22Rv1 (cell line): Measurements from ENCODE around the gene P4HB.

Source experiments
- H3K27ac ChIP-seq: fragments of 450-650 bp; 2 replicates; pipeline ENCODE4 v1.5.1; 2017
- CTCF ChIP-seq: fragments of 450-650 bp; IDR thresholded peaks from 2 replicates; pipeline ENCODE4 v1.5.1; 2017; ENCODE audit warnings: mild to moderate bottlenecking
- ZFX ChIP-seq: fragments of 450-650 bp; IDR thresholded peaks from 2 replicates; pipeline ENCODE4 v1.6.1; 2017; ENCODE audit warnings: antibody characterized with exemption, borderline replicate concordance

Gene P4HB

GRCh38 chr17:81884968-81885367 is 24.6 kb upstream of the P4HB start:
- no peak overlapping the region; the same call in 1 of the 2 replicates for H3K27ac ChIP-seq
- TF ChIP-seq ZFX (no peak), CTCF (no peak)

GRCh38 chr17:81884520-81884919 is 24.2 kb upstream of the P4HB start:
- TF ChIP-seq ZFX: no peak
- TF ChIP-seq CTCF: no peak
- no peak overlapping the region; the same call in 1 of the 2 replicates for H3K27ac ChIP-seq

- no peak overlapping the region for H3K27ac ChIP-seq
- no peak for TF ChIP-seq CTCF
- TF ChIP-seq ZFX: no peak
These were observed 18.8 kb upstream of the P4HB start for GRCh38 chr17:81879121-81879520.

DNA sequence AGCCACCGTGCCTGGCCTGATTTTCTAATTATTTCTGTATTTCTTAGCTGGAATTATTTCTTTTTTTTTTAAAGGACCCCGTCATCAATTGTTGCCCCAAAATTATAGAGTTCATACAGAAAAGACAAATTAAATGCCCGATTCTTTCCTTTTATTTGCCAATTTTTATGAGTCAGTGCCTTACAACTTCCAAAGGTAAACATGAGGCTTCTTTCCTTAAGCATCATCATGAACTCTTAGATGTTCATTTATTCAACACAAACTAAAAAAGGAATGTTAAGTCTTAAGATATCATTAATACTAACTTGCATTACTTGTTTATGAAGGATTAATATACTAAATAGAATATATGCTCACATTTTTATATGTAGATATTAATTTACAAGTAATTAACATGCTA is 18.0 kb upstream of the P4HB start:
- no peak overlapping the region for H3K27ac ChIP-seq
- TF ChIP-seq CTCF (no peak), ZFX (no peak)

GRCh38 chr17:81877569-81877968 is 17.2 kb upstream of the P4HB start:
- H3K27ac ChIP-seq: no peak overlapping the region
- TF ChIP-seq ZFX (no peak), CTCF (no peak)

DNA sequence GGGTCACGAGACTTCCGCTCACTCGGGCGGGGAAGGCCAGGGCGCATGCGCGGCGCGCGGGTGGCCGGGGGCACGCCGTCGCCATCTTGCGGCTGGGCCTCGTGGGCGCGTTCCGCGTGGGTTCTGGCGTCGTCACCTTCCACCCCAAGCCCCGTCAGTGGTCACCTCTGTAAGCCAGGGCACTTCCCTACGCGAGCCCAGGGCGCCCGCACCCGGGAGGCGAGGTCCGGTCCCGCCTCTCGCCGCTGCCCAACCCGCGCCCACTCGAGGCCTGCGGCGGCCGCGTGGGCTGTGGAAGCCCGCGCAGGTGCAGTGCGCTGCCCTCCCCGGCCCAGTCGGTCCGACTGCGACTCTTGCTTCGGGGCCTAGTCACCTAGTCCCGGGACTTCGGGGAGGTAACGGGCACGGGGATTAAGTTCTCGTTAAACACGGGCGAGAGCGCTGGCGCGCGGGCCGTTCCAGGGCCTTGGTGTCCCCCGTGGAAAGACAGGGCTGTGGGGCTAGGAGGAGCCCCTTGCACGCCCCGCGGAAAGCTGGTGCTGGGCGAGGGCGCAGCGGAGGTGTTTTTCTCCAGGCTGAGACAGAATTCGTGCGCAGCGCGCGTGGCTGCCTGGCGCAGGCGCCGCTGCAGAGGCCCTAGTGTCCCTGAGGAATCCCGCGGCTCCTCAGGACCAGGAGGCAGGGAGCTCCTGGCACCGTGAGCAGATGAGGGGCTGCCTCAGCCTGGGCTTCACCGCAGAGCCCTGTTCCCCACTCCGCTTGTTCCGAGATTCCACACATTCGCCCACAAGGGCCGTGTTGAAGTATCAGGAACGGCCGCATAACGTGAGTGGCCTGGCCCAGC is 11.3 kb upstream of the P4HB start:
- peak; percentile 37; the same call in 1 of the 2 replicates for TF ChIP-seq CTCF
- TF ChIP-seq ZFX: no peak

DNA sequence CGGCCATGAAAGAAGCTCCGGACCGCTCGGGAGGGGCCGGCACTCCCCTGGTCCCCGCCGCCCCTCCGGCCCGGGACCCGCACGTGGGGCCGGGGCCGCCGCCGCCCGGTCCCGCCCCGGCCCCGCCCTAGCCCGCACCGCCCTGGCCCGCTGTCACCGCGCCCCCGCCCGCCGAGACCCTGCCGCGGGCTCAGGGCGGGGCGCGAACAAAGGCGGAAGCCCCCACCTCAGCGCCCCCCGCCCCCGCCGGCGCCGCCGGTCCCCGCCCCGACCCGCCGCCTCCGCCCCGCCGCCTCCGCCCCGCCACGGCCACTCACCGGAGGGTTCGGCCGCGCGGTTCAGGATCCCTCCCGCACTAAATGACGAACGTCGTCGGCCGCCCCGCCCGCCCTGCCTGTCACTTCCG is 10.6 kb upstream of the P4HB start, which contains the start of gene ARHGDIA:
Gene ARHGDIA, minus strand, starts transcription at position 357 of the 406 bp plus-strand sequence. CDS start 1,407 bp downstream, outside the sequence.
- peak within 1 kb of the TSS; percentile 99 for H3K27ac ChIP-seq
- TF ChIP-seq ZFX (no peak), CTCF (no peak)

More for the DNA sequence above, 11.3 kb upstream of the P4HB start:
- peak overlapping the region; percentile 99 for H3K27ac ChIP-seq
